Fibroblast of pulmonary artery (primary cell): ENCODE results near the gene EXOC6B.
A peak's percentile ranks its signal among the peaks of the same experiment; 100 is the strongest.

Source experiments
- DNase-seq: peaks from one replicate; pipeline ENCODE4 v3.0.0-alpha.2; 2010; ENCODE audit warnings: low read depth
- H3K4me3 ChIP-seq: replicated peaks from 2 replicates; pipeline ENCODE4 v1.5.1; 2011; ENCODE audit warnings: low read depth, mild to moderate bottlenecking, control low read depth, low read length, moderate library complexity
- TF ChIP-seq, protein P1 (sequence below): IDR thresholded peaks from 2 replicates; pipeline ENCODE4 v1.5.1; 2011; ENCODE audit warnings: mild to moderate bottlenecking, control low read depth, low read length, inconsistent platforms; ENCODE audit errors: missing control alignments

Gene EXOC6B

DNA sequence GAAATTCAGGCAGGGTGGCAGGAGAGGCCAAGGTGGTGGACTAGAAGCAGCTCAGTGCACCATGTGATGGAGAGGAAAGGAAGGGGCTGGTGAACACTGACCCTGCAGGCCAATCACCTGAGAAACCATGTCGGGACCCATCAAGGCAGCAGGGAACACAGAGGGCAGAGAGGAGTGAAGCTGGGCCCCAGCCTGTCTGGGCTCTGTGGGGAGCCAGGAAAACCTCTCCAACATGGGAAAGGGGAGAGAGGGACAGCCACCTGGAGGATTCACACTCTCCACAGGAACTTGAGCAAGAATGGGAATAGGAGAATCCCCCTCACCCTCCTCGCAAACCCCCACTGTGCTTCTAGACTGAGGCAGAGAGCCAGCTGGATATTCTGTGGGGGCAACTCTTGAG lies 592.6 kb downstream of the EXOC6B start:
- TF ChIP-seq, protein P1, sequence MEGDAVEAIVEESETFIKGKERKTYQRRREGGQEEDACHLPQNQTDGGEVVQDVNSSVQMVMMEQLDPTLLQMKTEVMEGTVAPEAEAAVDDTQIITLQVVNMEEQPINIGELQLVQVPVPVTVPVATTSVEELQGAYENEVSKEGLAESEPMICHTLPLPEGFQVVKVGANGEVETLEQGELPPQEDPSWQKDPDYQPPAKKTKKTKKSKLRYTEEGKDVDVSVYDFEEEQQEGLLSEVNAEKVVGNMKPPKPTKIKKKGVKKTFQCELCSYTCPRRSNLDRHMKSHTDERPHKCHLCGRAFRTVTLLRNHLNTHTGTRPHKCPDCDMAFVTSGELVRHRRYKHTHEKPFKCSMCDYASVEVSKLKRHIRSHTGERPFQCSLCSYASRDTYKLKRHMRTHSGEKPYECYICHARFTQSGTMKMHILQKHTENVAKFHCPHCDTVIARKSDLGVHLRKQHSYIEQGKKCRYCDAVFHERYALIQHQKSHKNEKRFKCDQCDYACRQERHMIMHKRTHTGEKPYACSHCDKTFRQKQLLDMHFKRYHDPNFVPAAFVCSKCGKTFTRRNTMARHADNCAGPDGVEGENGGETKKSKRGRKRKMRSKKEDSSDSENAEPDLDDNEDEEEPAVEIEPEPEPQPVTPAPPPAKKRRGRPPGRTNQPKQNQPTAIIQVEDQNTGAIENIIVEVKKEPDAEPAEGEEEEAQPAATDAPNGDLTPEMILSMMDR = no peak
- DNase-seq = no peak
- H3K4me3 ChIP-seq = no peak overlapping the region

DNA sequence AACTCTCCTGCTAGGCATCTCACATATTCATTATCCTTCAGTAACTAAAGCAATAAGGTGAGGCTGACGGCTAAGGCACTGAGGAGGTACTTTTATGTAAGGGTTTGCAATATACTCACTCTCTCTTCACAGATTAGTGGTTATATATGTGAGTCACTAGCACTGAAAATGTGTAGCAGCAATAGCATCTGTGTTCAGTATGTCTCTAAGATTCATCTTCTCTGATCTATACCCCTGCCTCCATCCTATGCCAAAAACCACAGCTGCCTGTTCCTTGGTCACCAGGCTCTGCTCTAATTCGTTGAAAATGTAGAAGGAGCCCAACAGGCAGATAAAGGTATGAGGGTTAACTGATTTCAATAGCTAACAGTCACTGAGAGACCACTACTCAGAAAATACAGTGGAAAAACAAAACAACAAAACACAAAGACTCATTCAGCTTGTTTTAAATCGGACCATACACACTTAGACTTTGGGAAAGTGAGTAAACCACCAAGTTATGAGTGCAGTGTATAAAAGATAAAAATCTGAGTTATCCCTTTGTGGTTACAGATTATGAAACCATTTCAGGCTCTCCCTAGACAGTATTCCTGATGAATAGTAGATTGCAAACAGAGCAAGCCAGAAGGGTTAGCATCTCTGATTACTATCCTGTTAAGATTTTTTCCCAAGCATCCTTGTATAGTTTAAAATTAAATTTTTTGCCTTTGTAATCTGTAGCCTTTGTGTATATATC lies 602.8 kb downstream of the EXOC6B start:
- H3K4me3 ChIP-seq = no peak overlapping the region
- no peak for DNase-seq
- TF ChIP-seq, protein P1 = no peak

DNA sequence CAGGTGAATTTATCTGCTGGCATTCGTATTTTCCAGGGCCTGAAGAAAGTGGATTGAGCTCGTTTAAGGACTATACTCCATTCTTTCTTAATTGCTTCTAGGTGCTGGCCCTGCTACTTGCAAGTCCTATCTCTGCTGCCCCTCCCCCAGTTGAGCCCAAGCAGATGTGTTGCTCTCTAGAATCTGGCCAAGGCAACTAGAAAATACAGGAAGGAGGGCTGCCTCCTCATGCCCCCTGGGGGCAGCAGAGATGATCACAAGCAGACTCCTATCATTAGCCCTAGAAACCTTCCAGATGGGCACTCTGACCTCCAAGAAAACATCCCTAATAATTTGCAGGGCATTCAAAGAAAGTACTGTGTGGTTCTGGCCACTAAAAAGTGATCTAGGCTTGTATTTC lies 605.7 kb downstream of the EXOC6B start:
- no peak for DNase-seq
- TF ChIP-seq, protein P1 = peak; percentile 29
- no peak overlapping the region for H3K4me3 ChIP-seq

DNA sequence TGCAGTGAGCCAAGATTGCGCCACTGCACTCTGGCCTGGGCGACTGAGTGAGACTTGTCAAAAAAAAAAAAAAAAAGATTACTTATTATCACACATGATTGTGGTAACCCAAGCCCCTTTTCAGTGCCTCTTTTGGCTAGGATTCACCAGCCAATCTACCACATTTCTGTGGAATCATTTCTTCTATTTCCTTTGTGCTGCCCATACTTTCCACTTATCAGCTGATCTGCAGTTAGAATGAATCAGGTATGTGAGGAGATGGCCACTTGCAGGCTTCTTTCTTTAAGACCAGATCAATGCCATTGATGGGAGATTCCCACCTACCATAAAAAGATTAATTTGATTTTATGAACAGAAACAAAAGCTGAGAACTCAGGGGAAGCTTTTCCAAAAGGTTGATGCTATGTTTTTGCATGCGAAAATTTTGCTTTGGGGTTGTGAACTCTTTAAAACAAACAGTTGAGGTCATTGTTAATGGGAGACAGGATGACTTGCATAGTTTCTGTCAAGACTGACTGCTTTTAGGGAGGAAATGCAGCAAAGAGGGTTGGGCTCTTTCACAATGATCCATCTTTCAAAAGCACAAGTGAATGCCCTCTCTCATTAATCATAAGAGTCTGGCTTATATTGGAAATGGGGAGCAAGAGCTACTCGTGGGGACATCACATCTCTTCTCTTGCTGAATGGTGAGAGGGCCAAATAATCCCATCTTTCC lies 611.2 kb downstream of the EXOC6B start:
- peak; percentile 78 for DNase-seq
- TF ChIP-seq, protein P1 = no peak
- H3K4me3 ChIP-seq = no peak overlapping the region

DNA sequence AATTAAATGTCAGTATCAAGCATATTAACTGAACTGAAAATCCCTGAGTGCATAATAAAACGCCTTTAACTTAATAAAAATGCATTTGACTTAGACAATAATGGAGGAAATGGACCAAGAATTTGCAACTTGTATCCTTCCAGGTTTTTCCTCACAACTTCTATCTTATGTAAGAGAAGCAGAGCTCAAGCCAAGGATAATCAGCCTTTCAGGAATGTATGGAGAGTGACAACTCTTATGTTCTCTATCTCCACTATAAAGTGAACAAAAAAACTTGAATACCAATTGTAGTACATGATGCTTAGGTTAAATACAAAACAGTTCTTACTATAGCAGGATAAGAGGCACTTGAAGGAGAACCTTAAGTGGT lies 613.4 kb downstream of the EXOC6B start:
- TF ChIP-seq, protein P1 = no peak
- DNase-seq = no peak
- no peak overlapping the region for H3K4me3 ChIP-seq

DNA sequence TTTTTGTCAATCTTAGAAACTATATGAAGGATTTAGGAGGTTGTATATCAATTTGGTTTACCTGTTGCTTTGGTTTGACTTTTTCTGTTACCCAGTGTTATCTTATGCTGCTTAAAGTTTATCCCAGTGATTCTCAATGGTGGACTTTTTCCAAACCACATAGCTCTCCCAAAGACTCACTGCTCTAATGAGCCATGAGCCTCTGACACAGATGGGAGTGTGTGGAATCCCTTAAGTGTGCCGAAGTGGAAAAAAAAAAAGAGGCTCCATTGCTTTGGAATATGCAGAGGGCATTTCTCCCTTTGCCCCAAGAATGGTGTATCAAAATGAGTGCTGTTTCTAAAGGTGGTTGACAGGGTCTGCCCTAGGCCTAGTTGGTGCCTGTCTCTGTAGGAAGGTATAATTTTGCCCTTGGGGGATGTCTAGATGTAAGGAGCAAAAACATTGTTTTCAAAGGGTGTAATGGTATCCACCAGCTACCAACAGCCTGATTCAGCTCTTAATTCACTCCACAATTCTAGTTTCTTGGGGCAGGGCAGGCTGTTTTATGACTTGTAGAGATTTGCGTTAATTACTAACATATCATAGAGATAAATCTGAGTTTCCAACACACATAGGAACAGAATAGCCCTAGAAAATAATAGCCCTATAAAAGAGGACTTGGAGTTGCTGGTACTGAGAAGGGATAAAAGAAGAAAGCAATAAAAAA lies 613.9 kb downstream of the EXOC6B start:
- H3K4me3 ChIP-seq = no peak overlapping the region
- DNase-seq = no peak
- TF ChIP-seq, protein P1 = no peak
